ENCODE measurements around the gene PTPRO.

The PTPRO gene

GRCh38 chr12:15444523-15444922, 122.2 kb downstream of the PTPRO start:
- no peak overlapping the region for H3K9ac ChIP-seq
- no peaks in the 10 kb centered on the region for H3K36me3 ChIP-seq (ENCODE audit: insufficient read depth)
- TF ChIP-seq CTCF (conservative IDR thresholded peaks at IDR 0.05; ENCODE audit: low read depth, low read length) = no peak
- H3K79me2 ChIP-seq (ENCODE audit: insufficient read depth, low read depth) = no peaks in the 10 kb centered on the region
- no peak overlapping the region for H3K4me3 ChIP-seq (IDR thresholded peaks at IDR 0.05; ENCODE audit: insufficient read depth, low read depth, low read length)
- no peaks in the 10 kb centered on the region for H3K27me3 ChIP-seq (ENCODE audit: insufficient read depth, low read depth)
- peak overlapping the region; percentile 17; the same call in 1 of the 2 replicates for H3K4me2 ChIP-seq
- no peaks in the 10 kb centered on the region for H4K20me1 ChIP-seq (ENCODE audit: insufficient read depth)
- H3K4me1 ChIP-seq (ENCODE audit: low read depth, poor library complexity, severe bottlenecking) = peaks cover 77% of the 10 kb centered on the region
- H2AFZ ChIP-seq (ENCODE audit: low read depth) = no peak overlapping the region
- peak overlapping the region; percentile 52; the same call in 1 of the 2 replicates for H3K27ac ChIP-seq

GRCh38 chr12:15446807-15447206, 124.5 kb downstream of the PTPRO start:
- Histone ChIP-seq H3K9ac (no peak overlapping the region), H3K36me3 (ENCODE audit: insufficient read depth) (no peaks in the 10 kb centered on the region), H3K79me2 (ENCODE audit: insufficient read depth, low read depth) (no peaks in the 10 kb centered on the region), H3K27ac (no peak overlapping the region), H4K20me1 (ENCODE audit: insufficient read depth) (no peaks in the 10 kb centered on the region), H3K4me1 (ENCODE audit: low read depth, poor library complexity, severe bottlenecking) (peaks cover 58% of the 10 kb centered on the region), H3K27me3 (ENCODE audit: insufficient read depth, low read depth) (no peaks in the 10 kb centered on the region), H3K4me3 (IDR thresholded peaks at IDR 0.05; ENCODE audit: insufficient read depth, low read depth, low read length) (no peak overlapping the region), H3K4me2 (no peak overlapping the region), H2AFZ (ENCODE audit: low read depth) (no peak overlapping the region)
- no peak for TF ChIP-seq CTCF (conservative IDR thresholded peaks at IDR 0.05; ENCODE audit: low read depth, low read length)

GRCh38 chr12:15453613-15454012, 131.3 kb downstream of the PTPRO start:
- Histone ChIP-seq H3K27ac (peak overlapping the region; percentile 42; the same call in 1 of the 2 replicates), H2AFZ (ENCODE audit: low read depth) (no peak overlapping the region), H3K27me3 (ENCODE audit: insufficient read depth, low read depth) (no peaks in the 10 kb centered on the region), H3K4me1 (ENCODE audit: low read depth, poor library complexity, severe bottlenecking) (peaks cover 37% of the 10 kb centered on the region), H3K4me3 (IDR thresholded peaks at IDR 0.05; ENCODE audit: insufficient read depth, low read depth, low read length) (no peak overlapping the region), H3K9ac (no peak overlapping the region), H3K4me2 (peak overlapping the region; percentile 38), H3K36me3 (ENCODE audit: insufficient read depth) (no peaks in the 10 kb centered on the region), H4K20me1 (ENCODE audit: insufficient read depth) (no peaks in the 10 kb centered on the region), H3K79me2 (ENCODE audit: insufficient read depth, low read depth) (no peaks in the 10 kb centered on the region)
- no peak for TF ChIP-seq CTCF (conservative IDR thresholded peaks at IDR 0.05; ENCODE audit: low read depth, low read length)

GRCh38 chr12:15458008-15458407, 135.7 kb downstream of the PTPRO start:
- Histone ChIP-seq H3K27me3 (ENCODE audit: insufficient read depth, low read depth) (no peaks in the 10 kb centered on the region), H3K79me2 (ENCODE audit: insufficient read depth, low read depth) (no peaks in the 10 kb centered on the region), H3K36me3 (ENCODE audit: insufficient read depth) (no peaks in the 10 kb centered on the region), H3K4me3 (IDR thresholded peaks at IDR 0.05; ENCODE audit: insufficient read depth, low read depth, low read length) (no peak overlapping the region), H2AFZ (ENCODE audit: low read depth) (no peak overlapping the region), H4K20me1 (ENCODE audit: insufficient read depth) (no peaks in the 10 kb centered on the region), H3K4me2 (no peak overlapping the region), H3K9ac (no peak overlapping the region), H3K4me1 (ENCODE audit: low read depth, poor library complexity, severe bottlenecking) (peaks cover 23% of the 10 kb centered on the region), H3K27ac (no peak overlapping the region)
- TF ChIP-seq CTCF (conservative IDR thresholded peaks at IDR 0.05; ENCODE audit: low read depth, low read length) = no peak
